Erythroblast (primary cell): ENCODE results near the gene ARAP3.

Source experiments
- GATA1 ChIP-seq: IDR thresholded peaks from 2 replicates; pipeline ENCODE4 v1.6.1; 2011; ENCODE audit warnings: low read depth, mild to moderate bottlenecking, control low read depth, low read length, moderate library complexity
- POLR2A ChIP-seq: IDR thresholded peaks from 2 replicates; pipeline ENCODE4 v1.6.1; 2011; ENCODE audit warnings: mild to moderate bottlenecking, low read length

DNA sequence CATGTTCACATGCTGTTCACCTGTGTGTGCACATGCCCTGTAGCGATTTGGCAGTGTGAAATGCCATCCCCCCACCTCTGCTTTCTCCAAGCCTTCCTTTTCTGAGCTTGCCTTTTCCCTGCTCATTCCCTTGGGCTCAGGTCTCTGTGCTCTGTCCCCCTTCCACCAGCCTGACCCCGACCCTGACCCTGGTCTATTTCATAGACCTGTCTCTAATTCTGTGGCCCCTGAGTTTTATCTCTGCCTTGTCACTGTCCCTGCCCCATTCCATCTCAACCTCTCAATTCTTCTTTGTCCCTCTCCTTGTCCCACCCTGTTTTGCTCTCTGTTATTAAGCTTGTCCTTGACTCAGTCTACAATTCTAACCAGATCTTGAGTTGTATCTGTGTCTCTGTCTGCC lies 735 bp downstream of the ARAP3 start:
- no peak for TF ChIP-seq POLR2A
- TF ChIP-seq GATA1: no peak
